Esophagus squamous epithelium (tissue), 5 donors: ENCODE data around the gene PKD1. TPM values are rescaled to one million over a fixed set of nuclear protein-coding genes. Genes with fewer than 3 reads are reported as not detected.

ENCODE experiments used
- DNase-seq: peaks from one replicate; lab custom pipeline; 2025; lab: John Stamatoyannopoulos, UW
- H3K27ac ChIP-seq, 4 donors: fragments of 200-600 bp; sonication (generic); one replicate each; pipeline ENCODE4 v1.5.1; 2016 to 2019; ENCODE audit warnings: mild to moderate bottlenecking in 1 of 4
- H3K27me3 ChIP-seq, 4 donors: fragments of 200-600 bp; sonication (generic); 1 replicate in 3 of 4; 2 replicates in 1 of 4; pipeline versions ENCODE4 v1.5.1 to v1.6.0; 2017 to 2021; ENCODE audit warnings: antibody characterized with exemption in 1 of 4
- H3K36me3 ChIP-seq, 3 donors: fragments of 200-600 bp; sonication (generic); one replicate each; pipeline ENCODE4 v1.5.1; 2016 to 2019
- H3K4me1 ChIP-seq, 3 donors: fragments of 200-600 bp; sonication (generic); one replicate each; pipeline ENCODE4 v1.5.1; 2017 to 2019
- H3K4me3 ChIP-seq, 4 donors: fragments of 200-600 bp; sonication (generic); 1 replicate in 3 of 4; 2 replicates in 1 of 4; pipeline ENCODE4 v1.5.1; 2016 to 2019; ENCODE audit warnings: mild to moderate bottlenecking in 2 of 4, moderate library complexity in 1 of 4
- H3K9me3 ChIP-seq, 3 donors: fragments of 200-600 bp; sonication (generic); one replicate each; pipeline ENCODE4 v1.5.1; 2016 to 2019
- POLR2A ChIP-seq, 4 donors: fragments of 450-650 bp; IDR thresholded peaks; one replicate each; pipeline ENCODE4 v1.6.1; 2017; ENCODE audit warnings: antibody characterized with exemption in 4 of 4, mild to moderate bottlenecking in 4 of 4, moderate library complexity in 3 of 4
- WGBS, 2 donors: methylation state at CpG; one replicate each; pipeline ENCODE4 v1.1.5; 2018; 5-methylcytosine and 5-hydroxymethylcytosine counted together
- intact Hi-C: fragments of 100-400 bp; cut with DNase I; formaldehyde crosslinking; loops from one replicate; pipeline ENCODE4 v1.15.0; 2022
- total RNA-seq, 4 donors: library from RNA; depleted of rRNA; stranded (reverse); fragments of >200 nt; gene quantifications; one replicate each; pipeline ENCODE4 v1.1.0, GENCODE V29; 2016
- TF ChIP-seq, protein P1 (sequence below), 6 experiments: fragments of 450-650 bp in 4 of 6; fragments of 200-600 bp in 2 of 6; sonication (generic) in 2 of 6; IDR thresholded peaks; one replicate each; pipeline ENCODE4 v1.5.1; 2016 to 2019; ENCODE audit warnings: antibody characterized with exemption in 6 of 6, mild to moderate bottlenecking in 4 of 6, moderate library complexity in 4 of 6
- donor health status: DM: yes; HTN: yes; CAD: no.

The PKD1 gene
- total RNA-seq, 4 donors from 2014 or later = 34.1 to 123 (median 64.1) TPM

DNA sequence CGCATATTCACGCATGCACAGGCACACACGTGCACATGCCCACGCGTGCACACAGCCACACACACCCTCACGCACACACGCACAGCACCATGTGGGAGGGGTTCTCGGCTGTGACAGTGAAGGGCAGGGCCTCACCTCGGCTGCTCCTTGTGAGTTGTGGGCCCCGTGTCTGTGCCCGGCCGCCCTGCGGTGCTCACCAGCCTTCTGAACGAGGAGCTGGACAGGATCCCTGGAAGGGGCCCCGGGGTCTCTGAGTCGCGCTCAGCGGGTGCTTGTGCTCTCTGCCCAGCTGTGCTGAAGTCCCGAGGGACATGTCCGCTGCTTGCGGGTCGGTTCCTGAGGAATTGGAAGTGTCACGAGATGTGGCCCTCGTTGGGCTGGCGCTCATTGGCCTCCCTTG lies 71.8 kb downstream of the PKD1 start:
- no peaks in the 10 kb centered on the region for H3K27me3 ChIP-seq
- peaks cover 25 to 98% (median 34%) of the 10 kb centered on the region in 3 donors for H3K36me3 ChIP-seq
- TF ChIP-seq, protein P1, sequence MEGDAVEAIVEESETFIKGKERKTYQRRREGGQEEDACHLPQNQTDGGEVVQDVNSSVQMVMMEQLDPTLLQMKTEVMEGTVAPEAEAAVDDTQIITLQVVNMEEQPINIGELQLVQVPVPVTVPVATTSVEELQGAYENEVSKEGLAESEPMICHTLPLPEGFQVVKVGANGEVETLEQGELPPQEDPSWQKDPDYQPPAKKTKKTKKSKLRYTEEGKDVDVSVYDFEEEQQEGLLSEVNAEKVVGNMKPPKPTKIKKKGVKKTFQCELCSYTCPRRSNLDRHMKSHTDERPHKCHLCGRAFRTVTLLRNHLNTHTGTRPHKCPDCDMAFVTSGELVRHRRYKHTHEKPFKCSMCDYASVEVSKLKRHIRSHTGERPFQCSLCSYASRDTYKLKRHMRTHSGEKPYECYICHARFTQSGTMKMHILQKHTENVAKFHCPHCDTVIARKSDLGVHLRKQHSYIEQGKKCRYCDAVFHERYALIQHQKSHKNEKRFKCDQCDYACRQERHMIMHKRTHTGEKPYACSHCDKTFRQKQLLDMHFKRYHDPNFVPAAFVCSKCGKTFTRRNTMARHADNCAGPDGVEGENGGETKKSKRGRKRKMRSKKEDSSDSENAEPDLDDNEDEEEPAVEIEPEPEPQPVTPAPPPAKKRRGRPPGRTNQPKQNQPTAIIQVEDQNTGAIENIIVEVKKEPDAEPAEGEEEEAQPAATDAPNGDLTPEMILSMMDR (IDR thresholded peaks at IDR 0.05) = no peak
- TF ChIP-seq POLR2A (IDR thresholded peaks at IDR 0.05) = no peak
- intact Hi-C loops = no loop called here
- 86 to 100% methylated on average over 1 to 9 of the region's 25 CpGs for WGBS, 2 donors
- no peaks in the 10 kb centered on the region for H3K9me3 ChIP-seq
- no peak overlapping the region for H3K27ac ChIP-seq
- DNase-seq = no peak
- no peak overlapping the region for H3K4me3 ChIP-seq
- H3K4me1 ChIP-seq = no peaks in the 10 kb centered on the region

DNA sequence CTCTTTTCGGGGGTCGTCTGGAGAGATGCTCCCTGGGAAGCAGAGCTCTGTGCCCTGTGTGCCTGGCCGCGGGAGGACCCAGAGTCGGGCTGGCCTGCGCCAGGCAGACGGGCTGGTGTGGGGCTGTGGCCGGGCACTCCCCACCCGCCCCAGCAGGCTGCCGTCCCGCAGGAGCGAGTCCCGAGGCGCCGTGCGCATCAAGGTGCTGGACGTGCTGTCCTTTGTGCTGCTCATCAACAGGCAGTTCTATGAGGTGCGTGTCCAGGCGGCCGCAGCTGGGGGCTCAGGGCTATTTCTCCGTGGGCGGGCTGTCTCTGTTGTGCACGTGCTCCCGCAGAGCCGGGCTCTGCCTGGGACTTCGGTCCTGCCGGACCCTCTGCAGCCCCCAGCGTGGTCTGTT lies 72.9 kb downstream of the PKD1 start:
- Histone ChIP-seq H3K9me3 (no peaks in the 10 kb centered on the region), H3K4me3 (no peak overlapping the region), H3K27me3 (no peaks in the 10 kb centered on the region), H3K36me3 (peaks cover 30 to 97% (median 42%) of the 10 kb centered on the region in 3 donors), H3K4me1 (no peaks in the 10 kb centered on the region), H3K27ac (no peak overlapping the region)
- DNase-seq = no peak
- WGBS, 2 donors = 90% methylated on average over 3 of the region's 28 CpGs; no CpG with 5 or more reads in 1 of the 2 donors
- no peak for TF ChIP-seq POLR2A (IDR thresholded peaks at IDR 0.05)
- TF ChIP-seq, protein P1 (IDR thresholded peaks at IDR 0.05) = no peak
- intact Hi-C loops = no loop called here

DNA sequence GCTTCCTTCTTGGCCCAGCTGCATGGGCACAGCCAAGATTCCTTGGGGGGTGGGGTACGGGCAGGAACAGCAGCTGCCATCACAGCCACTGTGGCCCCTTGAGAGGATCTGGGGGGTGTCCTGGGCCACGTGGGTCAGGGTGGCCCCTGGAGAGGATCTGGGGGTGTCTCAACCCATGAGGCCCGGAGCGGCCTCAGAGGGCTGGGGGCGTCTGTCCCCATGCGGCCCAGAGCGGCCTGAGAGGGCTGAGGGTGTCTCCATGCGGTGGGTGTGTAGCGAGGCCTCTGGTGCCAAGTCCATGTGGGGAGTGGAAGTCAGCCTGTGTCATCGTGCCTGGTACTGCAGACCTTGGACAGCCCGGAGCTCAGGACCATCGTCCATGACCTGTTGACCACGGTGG lies 74.2 kb downstream of the PKD1 start:
- intact Hi-C loops = no loop called here
- no peaks in the 10 kb centered on the region for H3K4me1 ChIP-seq
- 92 to 100% methylated on average over 3 to 4 of the region's 13 CpGs for WGBS, 2 donors
- TF ChIP-seq, protein P1 (IDR thresholded peaks at IDR 0.05) = no peak
- no peak for TF ChIP-seq POLR2A (IDR thresholded peaks at IDR 0.05)
- H3K9me3 ChIP-seq = no peaks in the 10 kb centered on the region
- DNase-seq = no peak
- no peak overlapping the region for H3K4me3 ChIP-seq
- no peak overlapping the region for H3K27ac ChIP-seq
- H3K36me3 ChIP-seq = peaks cover 40 to 96% (median 42%) of the 10 kb centered on the region in 3 donors
- no peaks in the 10 kb centered on the region for H3K27me3 ChIP-seq

DNA sequence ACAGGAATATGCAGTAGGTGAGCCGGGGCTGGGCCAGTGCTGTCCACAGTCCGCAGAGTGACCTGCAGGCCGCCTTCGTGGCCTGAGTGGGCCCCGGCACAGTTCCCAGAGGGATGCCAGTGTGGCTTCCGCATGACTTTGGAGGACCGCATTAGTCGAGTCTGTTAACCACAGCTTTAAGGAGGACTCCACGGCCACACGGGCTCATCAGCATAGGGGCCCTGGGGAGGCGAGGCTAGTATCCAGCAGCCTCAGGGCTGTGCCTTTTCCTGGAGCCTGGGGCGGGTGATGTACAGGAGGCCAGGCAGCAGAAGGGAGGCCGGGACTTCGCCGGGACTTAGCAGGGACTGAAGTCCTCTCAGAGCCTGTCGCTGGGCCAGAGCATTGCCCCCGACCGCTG lies 74.7 kb downstream of the PKD1 start:
- DNase-seq = no peak
- intact Hi-C loops = no loop called here
- no peaks in the 10 kb centered on the region for H3K9me3 ChIP-seq
- H3K27me3 ChIP-seq = no peaks in the 10 kb centered on the region
- no peaks in the 10 kb centered on the region for H3K4me1 ChIP-seq
- no peak overlapping the region for H3K4me3 ChIP-seq
- no peak overlapping the region for H3K27ac ChIP-seq
- WGBS, 2 donors = 90 to 100% methylated on average over 3 to 8 of the region's 18 CpGs
- peaks cover 39 to 96% (median 40%) of the 10 kb centered on the region in 3 donors for H3K36me3 ChIP-seq
- TF ChIP-seq, protein P1 (IDR thresholded peaks at IDR 0.05) = no peak
- TF ChIP-seq POLR2A (IDR thresholded peaks at IDR 0.05) = no peak

DNA sequence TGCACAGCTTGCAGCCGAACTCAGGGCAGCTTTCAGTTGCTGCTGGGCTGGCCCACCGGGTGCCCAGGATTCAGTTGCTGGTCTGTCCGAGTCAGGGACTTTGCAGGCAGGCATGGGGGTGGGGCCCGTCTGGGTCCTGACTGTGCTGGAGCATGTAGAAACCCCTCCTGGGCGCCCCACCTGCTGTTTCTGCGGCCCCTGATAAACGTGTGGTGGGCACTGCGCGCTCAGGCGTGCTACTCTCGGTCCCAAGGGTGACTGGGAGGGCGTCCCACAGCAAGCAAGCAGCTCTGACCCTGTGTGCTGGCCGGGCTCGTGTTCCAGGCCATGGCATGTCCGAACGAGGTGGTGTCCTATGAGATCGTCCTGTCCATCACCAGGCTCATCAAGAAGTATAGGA lies 75.4 kb downstream of the PKD1 start:
- no CpG with 5 or more reads among the region's 17 CpGs for WGBS, 2 donors
- intact Hi-C loops = no loop called here
- H3K4me1 ChIP-seq = no peaks in the 10 kb centered on the region
- H3K27ac ChIP-seq = no peak overlapping the region
- no peak for DNase-seq
- no peak overlapping the region for H3K4me3 ChIP-seq
- H3K36me3 ChIP-seq = peaks cover 35 to 94% (median 36%) of the 10 kb centered on the region in 3 donors
- no peaks in the 10 kb centered on the region for H3K27me3 ChIP-seq
- no peak for TF ChIP-seq POLR2A (IDR thresholded peaks at IDR 0.05)
- TF ChIP-seq, protein P1 (IDR thresholded peaks at IDR 0.05) = no peak
- no peaks in the 10 kb centered on the region for H3K9me3 ChIP-seq
